Hematopoietic multipotent progenitor cell treated with erythropoietin and hydrocortisone succinate and interleukin-3 and kit ligand, for 4 days (in vitro differentiated cells): ENCODE results near the gene BCL11B.
A peak's percentile ranks its signal among the peaks of the same experiment; 100 is the strongest.

ENCODE experiments used
- DNase-seq: peaks from one replicate; pipeline ENCODE4 v3.0.0-alpha.2; 2015

Gene BCL11B

DNA sequence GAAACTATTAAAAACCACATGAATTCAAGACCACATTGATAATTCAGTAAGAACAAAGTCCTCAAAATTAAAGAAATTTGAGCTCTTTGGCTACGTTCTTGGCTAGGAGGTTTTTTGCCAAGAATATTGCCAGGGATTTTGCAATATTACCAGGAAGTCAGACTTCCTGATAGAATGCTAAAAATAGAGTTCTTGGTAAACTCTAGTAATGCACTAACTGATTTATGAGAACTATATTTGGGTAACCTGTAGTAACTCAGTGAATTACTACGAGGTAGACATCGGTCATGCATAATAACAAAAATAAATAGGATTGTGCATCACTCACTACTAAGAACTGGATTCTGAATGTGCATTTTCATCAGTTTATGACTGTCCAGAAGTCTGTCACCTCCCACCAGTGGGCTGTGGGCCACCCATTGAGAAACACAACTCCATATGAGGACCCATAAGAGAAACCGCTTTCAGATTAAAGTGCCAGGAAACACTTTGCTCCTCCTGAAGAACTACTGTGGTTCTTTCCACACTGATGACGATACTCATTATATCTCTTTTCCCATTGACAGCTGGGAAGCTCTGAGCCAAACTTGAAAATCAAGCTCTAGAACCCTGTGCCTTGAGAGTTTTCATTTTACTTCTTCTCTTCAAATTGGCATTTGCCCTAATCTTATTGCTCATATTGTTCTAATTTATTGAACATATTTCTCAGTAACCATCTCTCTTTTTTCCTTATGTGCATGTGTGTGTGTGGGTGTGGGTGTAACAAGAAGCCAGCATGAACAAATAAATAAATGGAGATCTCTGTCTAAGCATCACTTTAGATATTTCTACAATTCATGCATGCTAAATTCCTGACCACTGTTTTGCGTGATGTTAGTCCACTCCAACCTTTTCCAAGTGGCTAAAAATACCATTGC is 116.6 kb downstream of the BCL11B start:
- no peak for DNase-seq

GRCh38 chr14:99150236-99150635 is 121.8 kb downstream of the BCL11B start:
- no peak for DNase-seq

DNA sequence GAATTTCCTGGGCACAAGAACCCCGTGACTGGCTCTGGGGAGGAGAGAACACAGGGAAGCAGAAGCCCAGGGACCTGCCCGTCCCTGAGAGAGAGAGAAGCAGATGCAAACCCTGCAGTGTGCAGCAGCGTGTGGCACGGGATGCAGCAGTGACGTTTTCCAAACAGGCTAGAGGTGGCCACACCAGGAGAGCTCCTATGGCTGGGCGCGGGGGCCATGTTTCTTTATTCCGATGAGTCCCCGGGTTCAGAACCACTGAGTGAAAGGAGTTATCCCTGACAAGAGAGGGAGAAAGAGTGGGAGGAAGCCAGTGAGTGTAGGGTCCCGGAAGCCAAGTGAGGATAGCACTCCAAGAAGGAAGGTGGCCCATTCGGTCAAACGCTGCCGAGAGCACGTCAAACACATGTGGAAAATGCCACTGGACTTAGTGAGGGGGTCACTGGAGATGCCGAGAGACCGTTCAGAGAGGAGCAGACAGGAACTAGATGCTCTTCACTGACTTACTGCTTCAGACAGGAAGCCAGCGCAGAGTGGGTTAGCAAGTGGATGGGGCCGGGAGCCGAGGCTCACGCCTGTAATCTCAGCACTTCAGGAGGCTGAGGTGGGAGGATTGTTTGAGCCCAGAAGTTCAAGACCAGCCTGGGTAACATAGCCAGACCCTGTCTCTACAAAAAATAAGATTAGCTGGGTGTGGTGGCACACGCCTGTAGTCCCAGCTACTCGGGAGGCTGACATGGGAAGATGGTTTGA is 123.0 kb downstream of the BCL11B start:
- DNase-seq: no peak

- no peak for DNase-seq
Observed at GRCh38 chr14:99148131-99148530, 123.9 kb downstream of the BCL11B start.

- DNase-seq: no peak
Observed at GRCh38 chr14:99147366-99147740, 124.6 kb downstream of the BCL11B start.

GRCh38 chr14:99146616-99147365 is 125.2 kb downstream of the BCL11B start:
- no peak for DNase-seq

DNA sequence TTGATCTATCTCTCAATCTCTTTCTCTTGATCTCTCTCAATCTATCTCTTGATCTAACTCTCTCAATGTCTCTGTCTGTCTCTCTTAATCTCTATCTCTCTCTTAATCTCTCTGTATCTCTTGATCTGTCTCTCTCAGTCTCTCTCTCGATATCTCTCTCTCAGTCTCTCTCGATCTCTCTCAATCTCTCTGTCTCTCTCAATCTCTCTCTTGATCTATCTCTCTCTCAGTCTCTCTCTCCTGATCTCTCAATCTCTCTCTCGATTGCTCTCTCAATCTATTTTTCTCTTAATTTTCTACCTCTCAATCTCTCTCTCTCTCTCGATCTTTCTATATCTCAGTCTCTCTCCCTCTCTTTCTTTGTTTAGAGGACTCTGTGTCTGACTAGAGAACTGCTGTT is 126.7 kb downstream of the BCL11B start:
- no peak for DNase-seq

DNA sequence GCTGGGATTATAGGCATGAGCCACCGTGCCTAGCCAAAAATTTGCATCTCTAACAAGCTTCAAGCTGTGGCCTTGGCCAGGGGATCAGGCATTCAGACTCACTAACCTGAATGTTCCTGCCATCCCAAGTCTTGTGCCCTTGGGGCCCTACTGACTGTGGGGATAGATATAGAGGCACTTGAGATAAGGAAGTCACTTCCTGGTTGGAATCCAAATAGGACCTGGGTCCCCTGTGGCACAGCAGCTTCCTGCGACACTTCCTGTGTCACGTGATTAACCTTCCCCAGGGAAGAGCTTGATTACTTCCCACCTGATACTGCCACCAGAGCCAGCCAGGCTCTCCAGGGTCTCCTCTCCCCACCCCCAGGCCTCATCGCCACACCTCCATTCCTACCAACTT is 128.2 kb downstream of the BCL11B start:
- DNase-seq: no peak

GRCh38 chr14:99143126-99143525 is 128.9 kb downstream of the BCL11B start:
- no peak for DNase-seq

DNA sequence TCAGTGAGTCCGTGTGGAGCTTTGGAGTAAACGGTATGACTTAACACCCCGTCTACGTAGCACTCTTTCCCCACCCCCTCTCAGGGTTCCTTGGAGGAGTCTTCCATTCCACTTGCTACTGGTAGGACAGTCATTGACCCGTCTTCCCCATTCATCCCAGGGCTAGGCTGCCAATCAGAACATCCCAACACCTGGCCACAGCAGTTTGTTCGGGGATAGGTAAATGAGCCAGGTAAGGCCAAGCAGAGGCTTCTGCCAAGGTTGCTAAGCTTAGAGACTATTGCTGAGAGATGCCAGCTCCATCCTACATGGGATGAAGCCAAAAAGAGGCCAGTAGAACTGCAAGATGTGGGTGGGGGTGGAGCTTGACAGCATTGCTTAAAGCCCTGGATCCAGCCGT is 130.8 kb downstream of the BCL11B start:
- no peak for DNase-seq

GRCh38 chr14:99138999-99139865 is 132.8 kb downstream of the BCL11B start:
- DNase-seq: no peak

GRCh38 chr14:99137913-99138571 is 134.0 kb downstream of the BCL11B start:
- peak; percentile 16 for DNase-seq

- DNase-seq: no peak
Observed at GRCh38 chr14:99137001-99137700, 134.8 kb downstream of the BCL11B start.

GRCh38 chr14:99136401-99136800 is 135.6 kb downstream of the BCL11B start:
- DNase-seq: no peak

DNA sequence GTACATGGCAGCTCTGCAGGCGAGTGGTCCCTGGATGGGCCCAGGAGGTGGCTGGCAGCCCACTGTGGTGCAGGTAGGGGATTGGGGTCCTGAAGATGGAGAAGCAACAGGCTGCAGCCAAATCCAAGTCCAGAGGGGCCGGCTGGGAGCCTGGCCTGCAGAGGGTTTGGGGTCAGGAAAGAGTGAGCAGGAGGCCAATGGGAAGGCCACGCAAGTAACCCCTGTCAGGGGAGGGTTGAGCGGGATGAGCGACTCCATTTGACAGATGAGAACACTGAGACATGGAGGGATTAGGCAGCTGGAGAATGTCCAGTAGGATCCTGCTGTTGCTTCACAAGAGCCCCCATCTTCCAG is 136.0 kb downstream of the BCL11B start:
- DNase-seq: no peak

GRCh38 chr14:99134516-99135046 is 137.4 kb downstream of the BCL11B start:
- DNase-seq: no peak

- no peak for DNase-seq
Observed at GRCh38 chr14:99133636-99134515, 138.1 kb downstream of the BCL11B start.

GRCh38 chr14:99132821-99133635 is 139.0 kb downstream of the BCL11B start:
- DNase-seq: no peak
